ENCODE data around the gene PLD3.

PLD3 gene

DNA sequence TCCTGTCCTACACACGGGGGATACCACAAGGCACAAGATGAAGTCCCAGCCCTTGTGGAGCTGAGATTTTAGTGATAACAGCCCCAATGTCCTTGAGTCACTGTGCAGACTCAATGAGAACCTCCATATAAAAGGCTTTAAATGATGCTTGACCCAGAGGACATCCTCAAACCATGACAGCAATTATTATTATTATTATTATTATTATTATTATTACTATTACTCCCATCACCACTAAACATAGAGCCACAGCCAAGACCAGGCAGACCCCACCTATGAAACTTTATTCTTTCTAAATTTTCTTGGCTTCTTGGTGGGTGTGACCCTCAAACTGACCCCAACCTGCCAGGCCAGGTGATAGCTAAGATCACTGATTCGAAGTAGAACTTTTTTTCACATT is 11.4 kb upstream of the PLD3 start:
- no peaks in the 10 kb centered on the region for H3K27me3 ChIP-seq
- H3K36me3 ChIP-seq, result peaks cover 63 to 96% (median 71%) of the 10 kb centered on the region in 11 experiments
- no peak for TF ChIP-seq Cebpa-rat (IDR thresholded peaks at IDR 0.05)
- H3K27ac ChIP-seq, result no peak overlapping the region
- no peak overlapping the region for H3K9ac ChIP-seq
- H3K9me3 ChIP-seq (replicated peaks in 1 of 11), result peaks cover 0 to 11% (median 0%) of the 10 kb centered on the region in 11 experiments; a peak in 8 of 22 replicates
- peaks cover 0 to 20% (median 7%) of the 10 kb centered on the region in 11 experiments; a peak in 9 of 22 replicates for H4K20me1 ChIP-seq
- no peak overlapping the region for H3K4me2 ChIP-seq
- peaks cover 0 to 8% (median 4%) of the 10 kb centered on the region in 10 experiments; a peak in 8 of 20 replicates for H3K4me1 ChIP-seq
- no peak overlapping the region for H3K4me3 ChIP-seq

DNA sequence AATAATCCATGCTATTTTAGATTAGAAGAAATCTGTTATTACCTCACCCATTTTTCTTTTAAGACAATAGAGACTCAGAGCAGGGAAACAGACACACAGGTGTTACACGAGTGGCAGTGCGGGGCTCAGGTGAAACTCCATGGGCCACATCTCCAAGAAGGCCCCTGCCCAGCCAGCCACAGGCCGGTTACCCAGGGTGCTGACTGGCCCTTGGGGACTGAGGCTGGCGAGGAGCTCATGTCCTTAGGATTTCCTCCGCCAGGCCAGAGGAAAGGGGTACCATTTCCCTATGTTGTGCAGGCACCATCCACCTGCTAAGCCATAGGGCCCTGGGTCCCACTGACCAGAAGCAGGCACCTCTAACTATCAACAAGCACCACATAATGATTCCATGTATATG is 10.9 kb upstream of the PLD3 start:
- Histone ChIP-seq H4K20me1 (peaks cover 0 to 24% (median 12%) of the 10 kb centered on the region in 11 experiments; a peak in 11 of 22 replicates), H3K9me3 (replicated peaks in 1 of 11) (peaks cover 0 to 11% (median 0%) of the 10 kb centered on the region in 11 experiments; a peak in 8 of 22 replicates), H3K27me3 (no peaks in the 10 kb centered on the region), H3K36me3 (peaks cover 58 to 91% (median 68%) of the 10 kb centered on the region in 11 experiments), H3K9ac (peak overlapping the region in 2 of 11 experiments; percentile 9 to 31; a peak in 1 of 22 replicates), H3K4me2 (no peak overlapping the region), H3K4me3 (no peak overlapping the region), H3K4me1 (peaks cover 0 to 11% (median 5%) of the 10 kb centered on the region in 10 experiments; a peak in 11 of 20 replicates), H3K27ac (no peak overlapping the region)
- no peak for TF ChIP-seq Cebpa-rat (IDR thresholded peaks at IDR 0.05)

DNA sequence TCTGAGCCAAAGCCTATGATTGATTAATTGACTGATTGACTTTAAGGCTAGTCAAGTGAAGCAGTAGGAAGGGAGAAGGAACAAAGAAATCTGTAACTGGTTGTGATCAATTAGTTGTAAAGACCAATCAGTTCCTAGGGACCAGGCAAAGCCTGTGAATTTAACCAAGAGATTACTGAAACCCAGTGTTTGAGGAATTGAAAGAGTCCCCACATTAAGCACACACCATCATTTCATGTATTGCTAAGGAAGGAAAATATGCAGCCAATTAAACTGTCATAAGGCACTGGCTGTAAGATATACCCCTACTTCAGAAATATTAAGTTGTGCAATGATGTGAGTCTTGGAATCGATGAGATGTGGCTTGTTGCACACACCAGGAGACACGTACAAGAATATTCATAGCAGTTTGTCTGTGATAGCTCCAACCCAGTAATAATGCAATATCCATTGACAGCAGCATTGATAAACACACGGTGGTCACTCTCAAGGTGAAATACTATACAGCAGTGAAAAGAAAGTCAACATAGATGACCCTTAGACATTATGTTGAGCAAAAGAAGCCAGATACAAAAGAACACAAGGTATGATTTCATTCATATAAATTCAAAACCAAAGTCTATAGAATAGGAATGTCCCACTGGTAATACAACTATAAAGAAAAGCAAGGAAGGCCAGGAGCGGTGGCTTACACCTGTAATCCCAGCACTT is 9.3 kb upstream of the PLD3 start:
- TF ChIP-seq Cebpa-rat (IDR thresholded peaks at IDR 0.05), result peak in 1 of 11 experiments; percentile 13; a peak in 1 of 22 replicates
- Histone ChIP-seq H3K27me3 (no peaks in the 10 kb centered on the region), H3K36me3 (peaks cover 42 to 86% (median 57%) of the 10 kb centered on the region in 11 experiments), H3K9ac (no peak overlapping the region), H4K20me1 (peaks cover 0 to 33% (median 14%) of the 10 kb centered on the region in 11 experiments; a peak in 12 of 22 replicates), H3K4me1 (peaks cover 0 to 25% (median 6%) of the 10 kb centered on the region in 10 experiments; a peak in 12 of 20 replicates), H3K4me2 (no peak overlapping the region), H3K27ac (no peak overlapping the region), H3K4me3 (no peak overlapping the region), H3K9me3 (replicated peaks in 1 of 11) (peaks cover 0 to 11% (median 0%) of the 10 kb centered on the region in 11 experiments; a peak in 8 of 22 replicates)

DNA sequence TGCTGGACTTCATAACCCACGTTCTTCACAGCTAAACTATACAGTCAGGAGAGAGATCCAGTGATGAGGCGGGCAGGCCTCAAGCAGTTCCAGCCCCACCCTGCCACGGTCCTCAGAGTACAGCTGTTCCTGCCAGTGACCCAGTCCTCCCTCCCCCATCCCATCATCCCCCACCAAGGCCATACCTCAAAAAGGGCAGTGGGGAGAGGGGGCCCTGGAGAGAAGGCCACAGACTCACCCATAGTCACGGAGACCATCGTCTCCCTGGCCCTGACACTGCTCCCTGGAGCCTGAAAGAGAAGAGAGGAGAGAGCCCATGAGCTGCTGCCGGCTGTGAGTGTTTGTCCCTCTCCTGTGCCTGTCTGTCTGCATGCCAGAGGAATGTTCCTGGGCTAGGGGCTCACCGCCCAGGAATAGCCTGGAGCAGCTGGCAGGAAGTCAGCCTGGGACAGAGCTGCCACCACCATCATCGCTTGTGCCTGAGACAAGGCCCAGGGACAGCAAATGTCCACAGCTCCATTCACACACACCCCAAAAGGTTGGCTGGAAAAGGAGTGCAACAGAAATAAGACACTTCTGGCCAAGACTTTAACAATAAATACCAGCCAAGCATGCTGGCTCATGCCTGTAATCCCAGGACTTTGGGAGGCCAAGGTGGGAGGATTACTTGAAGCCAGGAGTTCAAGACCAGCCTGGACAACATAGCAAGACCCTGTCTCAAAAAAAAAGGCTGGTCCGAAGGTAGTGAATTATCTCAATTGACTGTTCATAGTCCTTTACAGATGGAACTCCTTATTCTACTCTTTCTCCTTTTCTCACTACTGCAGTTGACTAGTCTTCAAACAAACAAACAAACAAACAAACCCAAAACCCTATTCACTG is 6.7 kb upstream of the PLD3 start:
- H3K4me1 ChIP-seq, result peaks cover under 1 to 38% (median 6%) of the 10 kb centered on the region in 10 experiments; a peak in 17 of 20 replicates

DNA sequence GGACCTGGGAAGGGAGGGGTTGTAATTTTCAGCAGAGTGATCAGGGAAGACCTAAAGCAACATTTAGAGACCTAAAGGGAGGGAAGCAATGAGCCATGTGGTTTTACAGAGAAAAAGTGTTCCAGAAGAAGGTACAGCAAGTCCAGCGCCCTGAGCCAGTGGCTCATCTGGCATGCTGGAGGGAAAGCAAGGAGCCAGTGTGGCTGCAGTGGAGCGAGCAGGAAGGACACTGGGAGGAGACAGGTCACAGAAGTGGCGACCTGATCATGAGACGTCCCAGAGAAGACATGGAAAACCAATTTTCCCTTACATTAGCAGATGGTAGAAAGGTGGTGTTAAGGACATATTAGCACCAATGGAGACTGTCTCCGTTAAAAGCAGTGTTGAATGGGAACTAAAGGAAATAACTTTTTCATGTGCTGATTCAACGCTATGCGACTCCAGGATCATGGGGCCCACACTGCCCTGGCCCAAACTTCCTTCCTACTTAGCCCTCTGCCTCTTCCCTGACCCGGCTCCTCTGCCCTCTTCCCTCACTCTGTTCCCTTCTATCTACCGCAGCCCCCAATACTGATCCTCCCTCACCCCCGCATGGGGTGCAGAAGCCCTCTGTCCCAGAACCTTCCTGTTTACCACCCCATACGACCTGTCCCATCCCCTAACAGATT is 5.7 kb upstream of the PLD3 start:
- no peaks in the 10 kb centered on the region for H3K9me3 ChIP-seq (replicated peaks in 1 of 11)
- peak overlapping the region in 3 of 11 experiments; percentile 51 to 87 (median 61); a peak in 6 of 22 replicates for H3K4me2 ChIP-seq

More for the DNA sequence above, 6.7 kb upstream of the PLD3 start:
- no peak overlapping the region for H3K4me3 ChIP-seq
- no peaks in the 10 kb centered on the region for H3K9me3 ChIP-seq (replicated peaks in 1 of 11)
- peaks cover 0 to 26% (median 13%) of the 10 kb centered on the region in 11 experiments; a peak in 12 of 22 replicates for H4K20me1 ChIP-seq
- H3K36me3 ChIP-seq, result peaks cover 22 to 63% (median 34%) of the 10 kb centered on the region in 11 experiments; a peak in 21 of 22 replicates
- peak overlapping the region in 2 of 11 experiments; percentile 61 to 87; a peak in 4 of 22 replicates for H3K4me2 ChIP-seq
- H3K27me3 ChIP-seq, result no peaks in the 10 kb centered on the region
- H3K9ac ChIP-seq, result 0 out of 22 replicates have a peak overlapping the region, but pooled peaks of 2 of the 11 experiments have one; percentile 2 to 27
- no peak overlapping the region for H3K27ac ChIP-seq
- TF ChIP-seq Cebpa-rat (IDR thresholded peaks at IDR 0.05), result no peak

DNA sequence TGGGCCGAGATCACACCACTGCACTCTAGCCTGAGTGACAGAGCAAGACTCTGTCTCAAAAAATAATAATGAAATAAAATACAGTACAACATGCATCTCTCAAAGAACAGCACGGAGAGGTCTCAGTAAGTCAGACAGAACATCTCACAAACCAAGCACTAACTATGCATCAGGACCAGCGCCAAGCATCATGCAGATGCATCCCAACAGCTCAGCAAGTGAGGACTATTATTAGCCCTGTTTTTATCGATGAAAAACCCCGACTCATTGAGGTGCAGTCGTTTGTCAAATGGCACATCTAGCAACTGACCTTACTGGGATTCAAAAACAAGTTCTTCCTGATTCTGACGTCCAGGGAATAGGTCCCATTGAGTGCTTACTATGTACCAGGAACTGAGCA is 4.1 kb upstream of the PLD3 start:
- peak overlapping the region in 4 of 11 experiments; percentile 6 to 13 (median 9); a peak in 3 of 22 replicates for H3K4me2 ChIP-seq
- peak overlapping the region in 1 of 11 experiments; percentile 37; a peak in 1 of 22 replicates for H3K9ac ChIP-seq

More for the DNA sequence above, 5.7 kb upstream of the PLD3 start:
- Histone ChIP-seq H4K20me1 (peaks cover 0 to 25% (median 9%) of the 10 kb centered on the region in 11 experiments; a peak in 11 of 22 replicates), H3K27me3 (no peaks in the 10 kb centered on the region), H3K27ac (peak overlapping the region in 2 of 11 experiments; percentile 36 to 43; a peak in 3 of 22 replicates), H3K9ac (no peak overlapping the region), H3K4me1 (peaks cover 10 to 46% (median 15%) of the 10 kb centered on the region in 10 experiments; a peak in 18 of 20 replicates), H3K4me3 (no peak overlapping the region), H3K36me3 (peaks cover 19 to 54% (median 32%) of the 10 kb centered on the region in 11 experiments; a peak in 21 of 22 replicates)
- no peak for TF ChIP-seq Cebpa-rat (IDR thresholded peaks at IDR 0.05)

DNA sequence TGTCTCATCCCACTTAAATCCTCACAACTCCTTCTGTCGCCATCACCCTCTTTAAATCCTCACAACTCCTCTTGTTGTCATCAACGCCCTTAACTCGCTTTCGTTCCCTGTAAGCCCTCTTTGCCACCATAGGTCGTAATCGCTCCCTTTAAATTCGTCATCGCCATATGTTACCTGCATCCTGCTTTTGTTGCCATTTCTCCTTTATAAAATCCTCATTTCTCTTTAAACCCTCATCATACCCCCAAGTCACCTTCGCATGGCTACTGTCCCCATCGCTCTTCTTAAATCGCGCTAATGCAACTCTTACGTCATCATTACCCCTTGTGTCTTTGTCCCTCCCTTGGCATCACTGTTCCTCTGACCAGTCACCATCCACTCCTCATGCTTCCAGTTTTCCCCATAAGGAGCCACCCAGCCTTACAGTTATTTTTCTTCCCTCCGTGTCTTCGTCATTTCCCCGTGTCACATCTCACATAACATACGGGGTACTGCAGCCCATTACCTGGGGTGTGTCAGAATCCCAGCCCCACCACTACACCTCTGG is 539 bp downstream of the PLD3 start:
- H3K9ac ChIP-seq, result peak overlapping the region; percentile 76 to 87 (median 84)
- peak overlapping the region; percentile 44 to 84 (median 62); a peak in 21 of 22 replicates for H3K27ac ChIP-seq
- H3K4me1 ChIP-seq, result peaks cover 19 to 42% (median 22%) of the 10 kb centered on the region in 10 experiments
- peaks cover 0 to 5% (median 0%) of the 10 kb centered on the region in 11 experiments; a peak in 3 of 22 replicates for H3K36me3 ChIP-seq
- TF ChIP-seq Cebpa-rat (IDR thresholded peaks at IDR 0.05), result peak in 1 of 11 experiments; percentile 15; a peak in 1 of 22 replicates
- no peaks in the 10 kb centered on the region for H3K9me3 ChIP-seq (replicated peaks in 1 of 11)
- peak overlapping the region; percentile 73 to 84 (median 78) for H3K4me3 ChIP-seq
- no peaks in the 10 kb centered on the region for H3K27me3 ChIP-seq
- peaks cover 0 to 8% (median 0%) of the 10 kb centered on the region in 11 experiments; a peak in 5 of 22 replicates for H4K20me1 ChIP-seq
- H3K4me2 ChIP-seq, result peak overlapping the region; percentile 79 to 96 (median 93)

More for the DNA sequence above, 4.1 kb upstream of the PLD3 start:
- no peak for TF ChIP-seq Cebpa-rat (IDR thresholded peaks at IDR 0.05)
- Histone ChIP-seq H4K20me1 (peaks cover 0 to 25% (median 9%) of the 10 kb centered on the region in 11 experiments; a peak in 11 of 22 replicates), H3K27ac (0 out of 22 replicates have a peak overlapping the region, but pooled peaks of 1 of the 11 experiments have one; percentile 1), H3K27me3 (no peaks in the 10 kb centered on the region), H3K4me1 (peaks cover 17 to 50% (median 21%) of the 10 kb centered on the region in 10 experiments), H3K9me3 (replicated peaks in 1 of 11) (no peaks in the 10 kb centered on the region), H3K4me3 (no peak overlapping the region), H3K36me3 (peaks cover 6 to 43% (median 25%) of the 10 kb centered on the region in 11 experiments; a peak in 18 of 22 replicates)
